Right lobe of liver (tissue), 6 donors: Measurements from ENCODE around the gene CLSTN1. TPM values are rescaled to one million over a fixed set of nuclear protein-coding genes. Genes with fewer than 3 reads are reported as not detected.
"Not testable (repeated sequence)": the region's sequence is repeated elsewhere in the genome, so short reads cannot be mapped to it uniquely, and the experiment has no call there.

Experiments used
- ATAC-seq, 4 donors: fragments of 200-7000 bp; cut with Tn5 transposase; one replicate each; pipeline ENCODE4 v1.9.1; 2020; ENCODE audit warnings: mild to moderate bottlenecking in 4 of 4, moderate library complexity in 4 of 4
- DNase-seq, 3 donors: peaks; one replicate each; pipeline ENCODE4 v3.0.0-alpha.2; 2020
- H3K27ac ChIP-seq, 3 donors: fragments of 200-600 bp; one replicate each; pipeline ENCODE4 v1.8.0; 2022
- H3K27me3 ChIP-seq, 2 donors: fragments of 200-600 bp; one replicate each; pipeline ENCODE4 v1.8.0; 2022
- H3K36me3 ChIP-seq, 4 donors: fragments of 200-600 bp; sonication (generic) in 1 of 4; one replicate each; pipeline versions ENCODE4 v1.5.1 to v1.8.0; 2017 to 2022; ENCODE audit warnings: control low read depth in 1 of 4
- H3K4me1 ChIP-seq, 4 donors: fragments of 200-600 bp; sonication (generic) in 1 of 4; one replicate each; pipeline versions ENCODE4 v1.5.1 to v1.8.0; 2017 to 2022; ENCODE audit warnings: control low read depth in 1 of 4
- H3K4me3 ChIP-seq, 3 donors: fragments of 200-600 bp; one replicate each; pipeline ENCODE4 v1.8.0; 2022
- H3K9me3 ChIP-seq, 4 donors: fragments of 200-600 bp; sonication (generic) in 1 of 4; one replicate each; pipeline versions ENCODE4 v1.5.1 to v1.8.0; 2017 to 2022; ENCODE audit warnings: control low read depth in 1 of 4
- CTCF ChIP-seq, 4 donors: fragments of 200-600 bp in 3 of 4; fragments of 450-650 bp in 1 of 4; IDR thresholded peaks; one replicate each; pipeline versions ENCODE4 v1.5.1 to v1.8.0; 2016 to 2022; ENCODE audit warnings: antibody characterized with exemption in 4 of 4, mild to moderate bottlenecking in 2 of 4
- POLR2A ChIP-seq: fragments of 450-650 bp; IDR thresholded peaks from one replicate; pipeline ENCODE4 v1.6.1; 2017; ENCODE audit warnings: antibody characterized with exemption, mild to moderate bottlenecking
- WGBS: methylation state at CpG from one replicate; pipeline ENCODE4 v1.1.6; 2018; ENCODE audit warnings: low coverage, low lambda C conversion rate; ENCODE audit not compliant: insufficient coverage; ENCODE audit errors: missing lambda C conversion rate; 5-methylcytosine and 5-hydroxymethylcytosine counted together
- intact Hi-C, 2 donors: fragments of 100-400 bp; cut with DNase I; formaldehyde crosslinking; loops; one replicate each; pipeline versions ENCODE4 v1.11.2 to v1.14.1; 2022
- total RNA-seq, 6 experiments: library from RNA; depleted of rRNA in 2 of 6; stranded (reverse); fragments of >200 nt in 2 of 6; fragmentation: NEBNext Ultra II Directional in 3 of 6; extraction: Animal tissue kit (Norgen Biotek cat#: 25700) in 3 of 6; gene quantifications; one replicate each; pipeline versions ENCODE4 v1.1.0 to v1.2.4, GENCODE V29; 2016 to 2023
- donor health status: DM: no; HTN: yes; CAD: no.
- donor health status: DM: no; HTN: no; CAD: no.
- donor health status: DM: no; HTN: no; CAD: no.
- donor health status: DM: no; HTN: yes; CAD: no.
- donor health status: DM: no; HTN: yes; CAD: no.

Gene CLSTN1
- total RNA-seq, 6 experiments from 2014 or later = 4.4 to 9.9 (median 8.3) TPM

- intact Hi-C loops = no loop called here
- H3K9me3 ChIP-seq = no peaks in the 10 kb centered on the region
- H3K4me3 ChIP-seq = no peak overlapping the region
- no peaks in the 10 kb centered on the region for H3K4me1 ChIP-seq
- H3K27ac ChIP-seq = no peak overlapping the region
- no peaks in the 10 kb centered on the region for H3K27me3 ChIP-seq
- DNase-seq = no peak
- no peaks in the 10 kb centered on the region for H3K36me3 ChIP-seq
- WGBS = 70% methylated on average over 6 of the region's 15 CpGs
- TF ChIP-seq POLR2A = no peak
- no peak for TF ChIP-seq CTCF (IDR thresholded peaks at IDR 0.05)
- no peak for ATAC-seq
Measured at GRCh38 chr1:9793291-9793690, 30.5 kb downstream of the CLSTN1 start.

GRCh38 chr1:9792156-9793042 is 31.4 kb downstream of the CLSTN1 start:
- no peak for ATAC-seq

GRCh38 chr1:9789700-9790099 is 34.1 kb downstream of the CLSTN1 start:
- not testable (repeated sequence) for H3K4me1 ChIP-seq, H3K36me3 ChIP-seq, H3K27ac ChIP-seq, H3K27me3 ChIP-seq, H3K9me3 ChIP-seq, H3K4me3 ChIP-seq, ATAC-seq, DNase-seq
- 95% methylated on average over 4 of the region's 4 CpGs for WGBS
- intact Hi-C loops = loop anchor here in 1 of 2 donors (5.0 kb wide), 1 partner anchor 73 kb away; no protein-coding TSS in a partner anchor

More at GRCh38 chr1:9792156-9793042, 31.4 kb downstream of the CLSTN1 start:
- H3K36me3 ChIP-seq = no peaks in the 10 kb centered on the region
- intact Hi-C loops = no loop called here
- H3K27me3 ChIP-seq = no peaks in the 10 kb centered on the region
- no peak for DNase-seq
- no peak overlapping the region for H3K4me3 ChIP-seq
- no peak overlapping the region for H3K27ac ChIP-seq
- H3K9me3 ChIP-seq = no peaks in the 10 kb centered on the region
- H3K4me1 ChIP-seq = no peaks in the 10 kb centered on the region
- no peak for TF ChIP-seq CTCF (IDR thresholded peaks at IDR 0.05)
- TF ChIP-seq POLR2A = no peak
- WGBS = 60% methylated on average over 11 of the region's 14 CpGs

- H3K27ac ChIP-seq = no peak overlapping the region
- H3K4me3 ChIP-seq = no peak overlapping the region
- no peaks in the 10 kb centered on the region for H3K9me3 ChIP-seq
- no peak for DNase-seq
- H3K27me3 ChIP-seq = no peaks in the 10 kb centered on the region
- H3K36me3 ChIP-seq = no peaks in the 10 kb centered on the region
- WGBS = 55% methylated on average over 5 of the region's 8 CpGs
- no peak for TF ChIP-seq POLR2A
- TF ChIP-seq CTCF (IDR thresholded peaks at IDR 0.05) = no peak
- H3K4me1 ChIP-seq = no peaks in the 10 kb centered on the region
- intact Hi-C loops = loop anchor here in 1 of 2 donors (5.0 kb wide), 1 partner anchor 75 kb away; no protein-coding TSS in a partner anchor
- ATAC-seq = peak in 2 of 4 donors; percentile 35 to 47
Measured at GRCh38 chr1:9787702-9788101, 36.1 kb downstream of the CLSTN1 start.

GRCh38 chr1:9785406-9785805 is 38.4 kb downstream of the CLSTN1 start:
- H3K9me3 ChIP-seq = no peaks in the 10 kb centered on the region
- no peak for DNase-seq
- H3K36me3 ChIP-seq = no peaks in the 10 kb centered on the region
- intact Hi-C loops = loop anchor here in 1 of 2 donors (5.0 kb wide), 1 partner anchor 77 kb away; no protein-coding TSS in a partner anchor
- no peak for ATAC-seq
- no peak overlapping the region for H3K4me3 ChIP-seq
- H3K27ac ChIP-seq = no peak overlapping the region
- WGBS = 50% methylated on average over 6 of the region's 6 CpGs
- H3K27me3 ChIP-seq = no peaks in the 10 kb centered on the region
- TF ChIP-seq CTCF (IDR thresholded peaks at IDR 0.05) = no peak
- TF ChIP-seq POLR2A = no peak
- H3K4me1 ChIP-seq = no peaks in the 10 kb centered on the region
